Ecto neural progenitor cell (in vitro differentiated cells): Measurements from ENCODE around the gene FBXL15.

ENCODE experiments used
- DNase-seq: peaks from one replicate; pipeline ENCODE4 v3.0.0-alpha.2; 2018; ENCODE audit warnings: low spot score

The FBXL15 gene

GRCh38 chr10:102457591-102458150 is 37.0 kb downstream of the FBXL15 start:
- DNase-seq, result no peak

GRCh38 chr10:102458656-102459055 is 38.0 kb downstream of the FBXL15 start:
- no peak for DNase-seq

- DNase-seq, result no peak
Measured at GRCh38 chr10:102460836-102461186, 40.2 kb downstream of the FBXL15 start.

GRCh38 chr10:102461187-102462054 is 40.8 kb downstream of the FBXL15 start:
- DNase-seq, result peak; percentile 96

GRCh38 chr10:102462512-102463054 is 41.9 kb downstream of the FBXL15 start:
- DNase-seq, result no peak

- no peak for DNase-seq
Measured at GRCh38 chr10:102463983-102464382, 43.3 kb downstream of the FBXL15 start.

GRCh38 chr10:102465466-102465865 is 44.8 kb downstream of the FBXL15 start:
- no peak for DNase-seq

GRCh38 chr10:102467318-102467717 is 46.7 kb downstream of the FBXL15 start:
- DNase-seq, result no peak

GRCh38 chr10:102467971-102468438 is 47.4 kb downstream of the FBXL15 start:
- DNase-seq, result no peak

GRCh38 chr10:102468683-102469082 is 48.0 kb downstream of the FBXL15 start:
- DNase-seq, result no peak

GRCh38 chr10:102470579-102471546 is 50.2 kb downstream of the FBXL15 start:
- DNase-seq, result no peak
